Measurements from ENCODE around the gene ATAD3A.
"Not testable (repeated sequence)": the region's sequence is repeated elsewhere in the genome, so short reads cannot be mapped to it uniquely, and the experiment has no call there.

DNA sequence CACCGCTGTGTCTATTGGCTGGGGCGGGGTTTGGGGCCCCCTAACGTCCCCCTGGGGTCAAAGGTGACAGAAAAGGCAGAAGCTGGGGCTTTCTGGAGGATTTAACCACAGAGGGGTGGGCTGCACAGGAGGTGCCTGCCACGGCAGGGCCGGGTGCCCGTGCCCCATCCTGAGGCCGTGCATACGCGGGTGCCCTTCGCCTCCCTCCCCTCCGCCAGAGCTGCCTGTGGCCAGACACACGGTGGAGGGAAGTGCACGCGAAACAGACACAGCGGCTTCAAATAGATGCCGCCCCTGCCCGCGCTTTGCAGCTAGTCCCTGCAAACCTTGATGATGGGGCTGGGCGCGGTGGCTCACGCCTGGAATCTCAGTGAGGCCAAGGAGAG is 2.5 kb upstream of the ATAD3A start:
- not testable (repeated sequence) for TF ChIP-seq NR3C1 (CRISPR knock-in tag; conservative IDR thresholded peaks at IDR 0.05; ENCODE audit: low read depth); ATF3 (CRISPR knock-in tag; conservative IDR thresholded peaks at IDR 0.05); ZNF232 (CRISPR knock-in tag; IDR thresholded peaks at IDR 0.05); USF2 (CRISPR knock-in tag; IDR thresholded peaks at IDR 0.05); ESRRA (CRISPR knock-in tag; IDR thresholded peaks at IDR 0.05; ENCODE audit: borderline replicate concordance)
- TF ChIP-seq, protein P1, sequence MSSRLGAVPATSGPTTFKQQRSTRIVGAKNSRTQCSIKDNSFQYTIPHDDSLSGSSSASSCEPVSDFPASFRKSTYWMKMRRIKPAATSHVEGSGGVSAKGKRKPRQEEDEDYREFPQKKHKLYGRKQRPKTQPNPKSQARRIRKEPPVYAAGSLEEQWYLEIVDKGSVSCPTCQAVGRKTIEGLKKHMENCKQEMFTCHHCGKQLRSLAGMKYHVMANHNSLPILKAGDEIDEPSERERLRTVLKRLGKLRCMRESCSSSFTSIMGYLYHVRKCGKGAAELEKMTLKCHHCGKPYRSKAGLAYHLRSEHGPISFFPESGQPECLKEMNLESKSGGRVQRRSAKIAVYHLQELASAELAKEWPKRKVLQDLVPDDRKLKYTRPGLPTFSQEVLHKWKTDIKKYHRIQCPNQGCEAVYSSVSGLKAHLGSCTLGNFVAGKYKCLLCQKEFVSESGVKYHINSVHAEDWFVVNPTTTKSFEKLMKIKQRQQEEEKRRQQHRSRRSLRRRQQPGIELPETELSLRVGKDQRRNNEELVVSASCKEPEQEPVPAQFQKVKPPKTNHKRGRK (CRISPR knock-in tag; IDR thresholded peaks at IDR 0.05; ENCODE audit: borderline replicate concordance) = not testable (repeated sequence)
- TF ChIP-seq, protein P2, sequence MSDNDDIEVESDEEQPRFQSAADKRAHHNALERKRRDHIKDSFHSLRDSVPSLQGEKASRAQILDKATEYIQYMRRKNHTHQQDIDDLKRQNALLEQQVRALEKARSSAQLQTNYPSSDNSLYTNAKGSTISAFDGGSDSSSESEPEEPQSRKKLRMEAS (CRISPR knock-in tag; IDR thresholded peaks at IDR 0.05) = not testable (repeated sequence)
- TF ChIP-seq, protein P3, sequence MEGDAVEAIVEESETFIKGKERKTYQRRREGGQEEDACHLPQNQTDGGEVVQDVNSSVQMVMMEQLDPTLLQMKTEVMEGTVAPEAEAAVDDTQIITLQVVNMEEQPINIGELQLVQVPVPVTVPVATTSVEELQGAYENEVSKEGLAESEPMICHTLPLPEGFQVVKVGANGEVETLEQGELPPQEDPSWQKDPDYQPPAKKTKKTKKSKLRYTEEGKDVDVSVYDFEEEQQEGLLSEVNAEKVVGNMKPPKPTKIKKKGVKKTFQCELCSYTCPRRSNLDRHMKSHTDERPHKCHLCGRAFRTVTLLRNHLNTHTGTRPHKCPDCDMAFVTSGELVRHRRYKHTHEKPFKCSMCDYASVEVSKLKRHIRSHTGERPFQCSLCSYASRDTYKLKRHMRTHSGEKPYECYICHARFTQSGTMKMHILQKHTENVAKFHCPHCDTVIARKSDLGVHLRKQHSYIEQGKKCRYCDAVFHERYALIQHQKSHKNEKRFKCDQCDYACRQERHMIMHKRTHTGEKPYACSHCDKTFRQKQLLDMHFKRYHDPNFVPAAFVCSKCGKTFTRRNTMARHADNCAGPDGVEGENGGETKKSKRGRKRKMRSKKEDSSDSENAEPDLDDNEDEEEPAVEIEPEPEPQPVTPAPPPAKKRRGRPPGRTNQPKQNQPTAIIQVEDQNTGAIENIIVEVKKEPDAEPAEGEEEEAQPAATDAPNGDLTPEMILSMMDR (IDR thresholded peaks at IDR 0.05) = not testable (repeated sequence)
- TF ChIP-seq, protein P4, sequence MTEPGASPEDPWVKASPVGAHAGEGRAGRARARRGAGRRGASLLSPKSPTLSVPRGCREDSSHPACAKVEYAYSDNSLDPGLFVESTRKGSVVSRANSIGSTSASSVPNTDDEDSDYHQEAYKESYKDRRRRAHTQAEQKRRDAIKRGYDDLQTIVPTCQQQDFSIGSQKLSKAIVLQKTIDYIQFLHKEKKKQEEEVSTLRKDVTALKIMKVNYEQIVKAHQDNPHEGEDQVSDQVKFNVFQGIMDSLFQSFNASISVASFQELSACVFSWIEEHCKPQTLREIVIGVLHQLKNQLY (CRISPR knock-in tag; IDR thresholded peaks at IDR 0.05) = not testable (repeated sequence)
